Middle frontal gyrus (tissue), 1 donor: ENCODE measurements around the gene ADAM12.

Experiments
- DNase-seq: peaks from one replicate; pipeline ENCODE4 v3.0.0-alpha.2; 2015; ENCODE audit warnings: low spot score; ENCODE audit errors: extremely low spot score

The ADAM12 gene, protein sequence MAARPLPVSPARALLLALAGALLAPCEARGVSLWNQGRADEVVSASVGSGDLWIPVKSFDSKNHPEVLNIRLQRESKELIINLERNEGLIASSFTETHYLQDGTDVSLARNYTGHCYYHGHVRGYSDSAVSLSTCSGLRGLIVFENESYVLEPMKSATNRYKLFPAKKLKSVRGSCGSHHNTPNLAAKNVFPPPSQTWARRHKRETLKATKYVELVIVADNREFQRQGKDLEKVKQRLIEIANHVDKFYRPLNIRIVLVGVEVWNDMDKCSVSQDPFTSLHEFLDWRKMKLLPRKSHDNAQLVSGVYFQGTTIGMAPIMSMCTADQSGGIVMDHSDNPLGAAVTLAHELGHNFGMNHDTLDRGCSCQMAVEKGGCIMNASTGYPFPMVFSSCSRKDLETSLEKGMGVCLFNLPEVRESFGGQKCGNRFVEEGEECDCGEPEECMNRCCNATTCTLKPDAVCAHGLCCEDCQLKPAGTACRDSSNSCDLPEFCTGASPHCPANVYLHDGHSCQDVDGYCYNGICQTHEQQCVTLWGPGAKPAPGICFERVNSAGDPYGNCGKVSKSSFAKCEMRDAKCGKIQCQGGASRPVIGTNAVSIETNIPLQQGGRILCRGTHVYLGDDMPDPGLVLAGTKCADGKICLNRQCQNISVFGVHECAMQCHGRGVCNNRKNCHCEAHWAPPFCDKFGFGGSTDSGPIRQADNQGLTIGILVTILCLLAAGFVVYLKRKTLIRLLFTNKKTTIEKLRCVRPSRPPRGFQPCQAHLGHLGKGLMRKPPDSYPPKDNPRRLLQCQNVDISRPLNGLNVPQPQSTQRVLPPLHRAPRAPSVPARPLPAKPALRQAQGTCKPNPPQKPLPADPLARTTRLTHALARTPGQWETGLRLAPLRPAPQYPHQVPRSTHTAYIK

DNA sequence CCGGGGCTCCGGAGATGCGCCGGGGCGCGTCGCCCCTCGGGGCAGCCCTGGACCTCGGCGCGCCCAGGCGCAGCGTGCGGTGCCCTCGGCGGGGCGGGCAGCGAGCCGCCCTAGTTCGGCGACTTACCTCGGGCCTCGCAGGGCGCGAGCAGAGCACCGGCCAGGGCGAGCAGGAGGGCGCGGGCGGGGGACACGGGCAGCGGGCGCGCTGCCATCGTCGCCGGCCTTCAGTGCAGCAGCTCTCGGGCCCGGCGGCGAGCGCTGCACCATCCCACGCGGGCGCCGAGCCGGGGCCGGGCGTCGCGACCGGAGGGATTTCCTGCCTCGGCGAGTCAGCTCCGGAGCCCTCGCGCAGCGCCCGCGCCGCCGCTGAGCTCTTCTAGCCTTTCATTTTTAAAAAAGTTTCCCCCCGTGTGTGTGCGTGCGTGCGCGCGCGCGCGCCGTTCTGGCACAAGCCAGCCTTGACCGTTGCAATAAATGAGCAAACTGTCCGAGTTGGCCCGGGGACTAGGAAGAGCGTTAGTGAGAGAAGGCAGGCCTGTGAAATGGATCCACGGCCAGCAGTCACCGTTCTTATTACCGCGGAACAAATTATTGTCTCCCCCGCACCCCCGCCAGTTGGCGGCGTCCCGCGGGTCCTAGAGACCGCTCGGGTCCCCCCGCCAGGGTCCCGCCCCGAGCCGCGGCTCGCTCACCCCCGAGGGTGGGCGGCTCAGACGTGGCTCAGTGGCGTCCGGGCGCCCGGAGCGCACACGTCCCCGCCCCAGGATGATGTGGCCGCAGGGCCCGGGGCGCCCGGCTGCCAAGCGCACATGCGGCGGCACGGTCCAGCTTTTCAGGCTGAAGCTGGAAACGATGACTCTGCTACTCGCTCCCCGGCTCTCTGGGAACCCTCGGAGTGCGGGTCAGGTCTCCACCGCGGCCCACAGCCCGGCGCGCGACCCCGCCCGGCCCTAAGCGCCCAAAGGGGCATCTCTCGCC lies at the start of gene ADAM12:
Gene ADAM12, minus strand, starts transcription at position 547 of the 981 bp plus-strand sequence. Its CDS starts 332 bp downstream, at position 215.
- no peak for DNase-seq

DNA sequence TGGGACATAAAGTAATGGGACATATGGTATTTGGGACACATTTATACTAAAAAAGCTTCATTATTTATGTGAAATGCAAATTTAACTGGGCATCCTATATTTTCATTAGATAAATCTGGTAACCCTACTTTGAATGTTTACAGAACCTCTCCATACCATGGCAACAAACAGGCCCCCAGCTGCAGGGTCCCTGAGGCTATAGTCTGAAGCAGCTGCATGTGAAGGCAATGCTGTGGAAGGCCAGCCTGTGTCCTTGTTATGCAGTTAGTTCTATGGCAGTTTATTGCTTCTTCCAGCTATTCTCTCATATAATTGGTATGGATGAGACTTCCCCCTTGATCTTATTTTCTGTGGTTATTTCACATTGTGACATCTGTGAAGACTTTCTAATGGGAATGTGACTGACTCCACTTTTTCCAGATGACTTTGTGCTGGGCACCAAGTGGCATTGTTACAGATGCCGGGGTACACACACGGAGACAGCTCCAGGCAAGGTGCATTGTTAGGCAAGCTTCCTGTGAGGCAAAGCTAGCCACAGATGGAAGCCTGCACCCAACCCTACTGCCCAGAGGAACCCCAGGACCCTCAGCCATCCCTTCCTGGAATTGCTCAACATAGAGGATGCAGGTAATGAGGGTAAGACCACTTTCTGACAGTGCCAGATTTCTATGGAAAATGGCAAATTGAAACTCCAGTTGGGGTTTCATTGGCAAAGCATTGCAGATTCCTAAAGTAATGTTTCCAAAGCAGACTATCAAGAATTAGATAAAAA lies 49.5 kb upstream of the ADAM12 start:
- no peak for DNase-seq

DNA sequence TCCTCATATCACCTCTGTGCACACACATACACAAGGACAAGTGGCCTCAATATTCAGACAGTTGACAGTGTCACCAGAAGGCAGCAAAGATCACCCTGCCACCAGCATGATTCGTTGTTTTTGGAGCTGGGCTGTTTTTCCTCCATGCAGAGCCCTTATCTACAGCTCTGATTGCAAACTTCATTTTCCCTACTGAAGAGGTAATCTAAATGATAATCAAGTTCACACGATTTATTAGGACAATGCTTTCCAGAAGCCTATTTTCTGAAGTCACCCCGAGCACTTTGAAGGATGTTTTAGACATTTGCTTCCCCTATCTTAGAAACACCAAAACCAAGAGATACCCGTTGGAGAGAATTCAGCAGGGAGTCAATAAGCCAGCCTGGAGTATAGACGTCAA lies 46.0 kb upstream of the ADAM12 start:
- no peak for DNase-seq

DNA sequence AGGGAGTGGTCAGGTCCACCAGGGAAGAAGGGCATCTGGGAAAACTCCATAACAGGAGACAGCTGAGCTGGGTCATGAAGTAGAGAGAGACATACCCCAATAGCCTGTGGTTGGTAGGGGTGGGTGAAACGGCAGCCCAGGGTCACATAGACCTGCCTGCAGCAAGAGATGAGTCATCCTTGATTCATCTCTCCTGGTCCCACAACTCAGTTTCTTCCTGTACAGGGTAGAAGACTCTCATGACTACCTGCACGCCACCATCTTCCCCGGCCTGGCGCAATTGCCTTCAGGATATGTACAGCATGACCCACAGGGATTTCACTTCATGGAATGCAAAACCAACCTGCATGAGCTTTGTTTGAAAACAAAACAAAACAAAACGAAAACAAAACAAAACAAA lies 45.1 kb upstream of the ADAM12 start:
- no peak for DNase-seq

DNA sequence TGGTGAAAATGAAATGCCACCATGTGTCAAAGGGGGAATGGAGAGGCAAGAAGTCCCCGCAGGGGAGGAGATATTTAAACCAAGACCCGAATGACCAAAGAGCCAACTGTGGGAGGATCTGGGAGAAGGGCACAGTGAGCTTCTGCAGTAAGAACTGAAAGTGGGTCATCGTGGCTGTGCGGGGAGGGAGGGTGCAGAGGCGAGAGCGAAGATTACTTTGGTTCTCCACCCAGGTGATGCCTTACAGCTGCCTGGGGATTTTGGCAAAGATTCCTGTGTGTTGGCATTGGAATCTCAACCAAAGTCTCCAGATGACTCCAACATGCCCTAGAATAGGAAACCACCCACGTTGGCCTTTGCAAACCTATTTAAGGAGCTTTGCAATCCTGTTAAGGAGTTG lies 44.2 kb upstream of the ADAM12 start:
- DNase-seq, result no peak

DNA sequence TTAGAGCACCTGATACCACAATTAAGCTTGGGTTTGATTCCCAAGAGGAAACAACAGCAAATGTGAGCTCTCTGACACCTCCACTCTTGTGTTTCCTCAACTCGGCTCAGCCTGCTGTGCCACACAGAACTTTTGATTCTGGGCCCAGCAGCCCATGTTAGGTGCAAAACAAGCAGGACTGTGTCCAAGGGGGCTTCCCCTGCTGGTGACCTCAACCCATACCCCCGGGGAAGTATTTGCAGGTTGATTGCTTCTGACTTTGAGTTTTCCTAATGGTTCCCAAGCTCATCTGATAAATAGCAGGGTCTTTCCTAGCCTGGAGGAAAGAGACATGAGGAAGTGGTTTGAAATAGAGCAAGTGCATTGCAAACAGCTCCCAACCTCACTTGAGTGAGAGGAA lies 43.5 kb upstream of the ADAM12 start:
- no peak for DNase-seq

DNA sequence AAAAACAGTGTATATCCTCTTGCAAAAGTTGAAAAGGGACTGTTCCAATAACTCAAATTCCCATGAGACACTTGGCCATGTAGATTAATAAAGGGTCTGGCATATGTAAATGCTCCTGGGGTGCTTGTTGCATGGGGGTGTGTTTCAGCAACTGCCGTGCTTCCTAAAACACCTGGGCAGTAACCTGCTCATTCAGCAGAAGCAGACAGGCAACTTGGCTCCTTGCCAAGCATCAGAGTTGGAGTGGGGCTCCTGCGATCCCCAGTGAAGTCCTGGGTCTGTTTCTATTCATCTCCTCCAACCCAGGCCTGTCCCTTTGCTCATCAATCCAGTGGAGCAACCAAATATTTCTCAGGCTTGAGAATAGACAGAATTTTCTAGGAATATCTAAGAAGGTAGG lies 42.2 kb upstream of the ADAM12 start:
- no peak for DNase-seq

DNA sequence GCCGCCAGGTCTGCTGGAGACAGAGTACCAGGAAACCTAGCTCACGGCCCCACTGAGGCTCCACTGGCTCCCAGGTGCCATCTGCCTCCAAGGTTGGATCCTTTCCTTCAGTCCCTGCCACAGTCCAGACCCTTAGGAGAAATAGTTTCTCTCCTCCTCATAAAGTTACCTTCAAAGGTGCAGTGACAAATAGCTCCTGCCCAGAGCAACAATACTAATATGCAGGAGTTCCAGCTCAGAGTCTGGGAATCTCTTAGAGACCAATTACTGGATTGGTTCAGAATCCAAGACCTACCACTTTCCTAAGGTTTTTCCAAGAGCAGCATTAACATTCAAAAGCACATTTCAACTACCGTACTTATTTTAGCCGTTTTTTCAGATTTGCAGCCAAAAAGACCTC lies 41.0 kb upstream of the ADAM12 start:
- no peak for DNase-seq

DNA sequence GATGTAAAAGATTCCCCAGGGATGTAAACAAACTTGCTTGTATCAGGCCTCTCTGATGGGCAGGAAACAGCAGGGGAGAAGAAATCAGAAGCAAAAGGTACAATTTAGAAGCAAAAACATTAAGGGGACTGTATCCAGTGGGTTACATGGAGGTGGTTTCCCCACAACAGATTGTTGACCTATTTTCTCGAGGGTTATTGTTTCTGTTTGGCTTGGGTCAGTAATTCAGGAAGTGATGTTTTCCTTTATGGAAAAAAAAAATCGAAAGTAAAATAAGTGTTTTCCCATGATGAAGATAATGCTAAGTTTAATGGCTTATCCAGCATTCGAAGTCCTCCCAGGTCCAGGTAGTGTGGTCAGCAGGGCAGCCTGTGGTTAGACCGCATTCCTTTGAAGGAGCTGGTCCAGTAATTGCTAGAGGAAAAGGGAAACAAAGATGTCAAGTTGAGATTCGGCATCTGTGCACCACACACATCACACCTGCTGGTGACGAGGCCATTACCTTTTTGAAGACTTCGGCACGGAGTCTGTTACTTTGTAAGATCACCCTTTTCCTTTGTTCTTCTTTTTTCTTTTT lies 37.3 kb upstream of the ADAM12 start:
- no peak for DNase-seq

DNA sequence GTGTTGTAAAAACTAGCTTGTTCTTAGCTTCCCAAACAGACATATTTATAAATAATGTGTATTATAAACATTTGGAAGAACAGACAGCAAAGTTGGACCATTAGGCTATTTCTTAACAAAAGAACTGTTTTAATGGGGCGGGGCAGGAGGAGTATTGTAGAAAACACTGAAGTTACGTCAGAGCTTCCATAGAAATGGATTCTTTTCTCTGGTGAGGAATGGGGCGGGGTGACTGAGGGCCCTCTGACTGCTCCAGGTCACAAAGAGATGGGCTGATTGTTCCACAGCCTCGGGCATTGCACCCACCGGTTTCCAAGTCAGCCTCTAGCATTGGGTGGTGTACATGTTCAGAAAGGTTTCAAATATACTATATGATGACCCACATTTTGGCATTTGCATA lies 36.8 kb upstream of the ADAM12 start:
- DNase-seq, result no peak

DNA sequence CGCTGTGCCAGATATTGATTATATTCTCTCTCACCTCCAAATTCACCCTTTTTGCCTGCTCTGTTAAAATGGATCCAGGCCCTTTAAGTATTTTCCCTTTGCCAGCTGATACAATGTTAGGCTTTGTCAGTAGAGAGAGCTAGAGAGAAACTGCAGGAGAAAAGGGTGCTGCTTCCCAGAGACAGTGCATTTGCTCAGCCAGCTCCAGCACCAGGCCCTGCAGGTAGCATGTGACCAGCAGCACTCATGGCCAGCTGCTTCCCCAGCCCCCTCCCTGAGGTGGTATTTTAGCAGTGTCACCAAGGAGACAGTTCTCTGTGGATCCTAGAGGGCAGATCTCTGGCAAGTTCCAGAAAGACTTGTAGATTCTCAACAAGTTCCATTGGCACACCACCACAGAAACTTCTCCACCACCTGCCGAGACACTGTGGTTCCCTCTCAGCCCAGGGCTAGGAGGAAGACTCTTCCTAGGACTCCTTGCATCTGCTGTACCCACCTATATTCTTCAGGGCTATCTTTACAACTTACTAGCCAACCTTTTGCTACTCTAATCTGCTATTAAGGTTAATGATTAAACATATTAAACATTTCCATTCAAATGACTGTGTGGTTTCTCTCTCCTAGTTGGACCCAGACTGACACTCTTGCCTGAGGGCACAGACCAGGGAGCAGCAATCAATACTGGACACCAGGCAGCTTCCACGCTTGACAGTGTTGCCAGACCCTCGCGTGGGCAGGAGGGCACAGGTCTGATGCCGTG lies 35.6 kb upstream of the ADAM12 start:
- DNase-seq, result no peak

DNA sequence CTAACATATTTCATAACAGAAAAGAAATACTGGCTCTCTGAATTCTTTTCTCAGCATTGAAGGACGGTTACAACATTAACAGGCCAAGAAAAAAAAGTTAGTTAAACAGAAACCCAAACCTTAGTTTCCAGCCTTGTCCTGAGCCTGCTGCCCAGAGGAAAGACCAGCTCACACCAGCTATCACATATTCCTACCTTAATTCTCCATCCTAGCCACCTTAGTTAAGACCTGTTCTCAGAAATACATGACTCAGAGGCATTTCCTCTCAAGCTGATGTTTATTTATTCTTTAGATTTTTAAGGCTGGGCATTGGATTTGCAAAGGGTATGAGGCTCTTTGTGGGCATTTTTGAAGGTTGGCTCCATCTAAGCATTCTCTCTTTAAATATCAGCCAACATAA lies 34.3 kb upstream of the ADAM12 start:
- DNase-seq, result no peak

DNA sequence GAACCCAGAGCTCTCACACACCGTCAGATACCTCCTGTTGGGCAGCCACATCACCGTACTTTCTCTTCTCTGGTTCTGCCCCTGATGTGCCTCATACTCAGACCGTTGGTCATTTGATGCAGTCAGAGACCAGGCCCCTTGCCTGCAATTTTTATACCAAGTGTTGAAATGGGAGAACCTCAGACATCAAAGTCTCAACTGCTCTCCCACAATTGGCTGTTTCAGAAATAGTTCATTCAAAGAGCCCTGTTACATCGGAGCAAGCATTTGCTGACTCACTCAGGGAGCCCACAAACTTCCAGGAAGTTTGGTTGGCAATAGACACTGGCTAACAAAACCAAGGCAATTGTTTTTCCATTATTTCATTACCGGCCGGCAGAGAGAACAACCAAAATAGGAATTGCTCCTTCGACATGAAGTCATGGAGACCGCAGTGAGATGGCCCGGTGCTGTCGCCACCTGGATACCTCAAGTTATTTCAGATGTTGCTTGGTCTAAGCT lies 33.5 kb upstream of the ADAM12 start:
- DNase-seq, result no peak

DNA sequence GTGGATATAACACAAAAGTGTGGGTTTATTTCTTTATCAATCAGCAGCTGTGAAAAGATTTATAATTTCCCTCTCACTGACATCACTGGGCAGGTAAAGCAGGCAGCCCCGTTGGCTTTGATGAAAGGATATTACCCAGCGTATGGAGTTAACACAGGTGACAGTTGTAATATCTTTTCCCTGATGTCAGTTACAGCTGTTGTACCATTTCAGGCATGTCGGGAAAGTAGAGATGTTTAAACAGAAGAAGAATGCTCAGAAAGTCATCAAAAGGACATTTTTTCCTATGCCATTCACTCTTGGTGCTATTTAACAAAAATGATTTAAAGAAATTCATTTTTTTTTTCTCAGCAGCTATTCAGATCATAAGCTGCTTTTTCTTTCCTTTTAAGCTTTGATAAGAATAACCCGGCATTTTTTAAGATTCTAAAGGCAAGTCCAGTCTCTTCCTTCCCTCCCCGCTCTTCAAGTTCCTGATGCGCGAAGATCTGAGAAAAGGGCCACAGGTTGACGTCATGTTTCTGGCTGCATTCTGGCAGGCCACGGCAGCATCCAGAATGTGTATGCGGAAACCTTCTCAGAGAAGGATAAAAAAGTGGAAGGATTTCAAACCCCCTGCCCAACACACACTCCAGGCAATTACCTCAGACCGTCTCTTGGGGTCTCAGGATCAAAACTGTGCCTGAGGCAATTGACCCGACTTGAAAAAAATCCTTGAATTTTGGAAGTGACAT lies 32.5 kb upstream of the ADAM12 start:
- no peak for DNase-seq

DNA sequence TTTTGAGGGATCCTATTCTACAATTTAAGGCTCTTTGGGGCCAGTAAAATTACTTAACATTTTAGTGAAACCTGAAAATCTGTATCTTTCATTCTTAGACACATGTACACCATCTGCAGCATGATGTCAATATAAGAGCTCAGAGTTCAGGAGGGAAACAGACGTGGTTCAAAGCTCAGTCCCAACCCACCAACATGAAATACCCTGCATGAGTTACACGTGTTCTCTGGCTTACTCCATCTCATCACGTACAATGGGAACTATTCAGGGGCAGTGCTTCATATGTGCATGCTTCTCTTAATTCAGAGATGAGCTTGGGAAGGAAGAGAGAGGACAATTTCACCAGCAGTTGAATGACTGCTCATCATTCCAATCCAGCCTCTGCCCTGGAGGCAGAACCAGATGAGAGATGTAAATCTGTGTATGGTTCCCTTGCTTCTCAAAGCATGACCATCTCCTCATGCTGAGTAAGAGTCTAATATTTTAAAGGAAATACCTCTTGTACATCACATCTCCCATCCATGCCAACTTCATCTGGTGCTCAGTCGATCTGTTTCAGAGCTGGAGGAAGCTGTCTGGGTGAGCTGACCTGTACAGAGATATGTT lies 29.0 kb upstream of the ADAM12 start:
- no peak for DNase-seq

DNA sequence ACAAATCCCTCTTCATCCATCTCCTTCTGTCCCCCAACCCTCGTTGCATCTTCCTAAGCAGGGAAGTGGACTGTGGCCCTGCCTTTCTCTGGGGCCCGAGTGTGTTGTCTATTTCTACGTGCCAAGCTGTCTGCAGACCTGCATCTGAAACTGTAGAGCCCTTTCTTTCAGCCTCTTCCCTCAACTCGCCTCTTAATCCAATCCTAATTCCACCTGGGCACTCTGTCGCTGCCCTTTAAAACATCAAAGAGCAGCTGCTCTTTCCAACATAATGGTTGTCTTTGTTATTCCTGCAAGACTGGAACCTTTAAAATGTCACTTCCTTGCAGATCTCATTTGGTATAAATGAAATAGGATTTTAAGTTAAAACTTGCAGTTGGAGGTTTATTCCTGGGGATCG lies 21.5 kb upstream of the ADAM12 start:
- no peak for DNase-seq

DNA sequence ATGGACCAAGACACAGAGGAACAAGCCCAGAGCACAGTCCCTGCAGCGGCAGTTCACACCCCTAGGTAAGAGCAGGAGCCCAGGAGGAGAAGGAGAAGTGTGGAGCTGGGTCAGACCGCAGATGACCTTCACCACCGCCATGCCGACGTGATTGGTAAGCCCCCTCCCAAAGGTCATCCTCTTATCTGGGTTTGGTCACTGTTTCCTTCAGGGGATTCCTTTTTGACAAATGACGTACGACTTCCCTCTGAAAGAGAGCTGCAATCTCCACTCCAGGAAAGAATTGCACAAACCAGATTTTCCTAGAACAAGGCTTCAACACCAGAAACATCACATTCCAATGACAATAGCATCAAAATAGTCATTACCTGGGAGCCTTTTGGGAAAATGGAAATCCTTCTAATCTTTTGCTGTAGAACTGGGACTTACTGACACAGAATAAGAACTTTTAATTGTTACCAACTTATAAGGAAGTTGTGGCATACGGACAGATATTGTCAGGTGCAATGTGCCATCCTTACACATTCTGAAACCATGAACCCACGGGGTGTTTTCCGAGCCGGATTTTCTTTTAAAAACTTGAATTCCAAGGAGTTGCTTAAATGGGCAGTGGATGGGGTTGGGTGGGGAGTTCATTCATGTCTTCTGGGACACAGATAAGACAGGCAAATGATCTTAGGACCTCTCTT lies 20.8 kb upstream of the ADAM12 start:
- no peak for DNase-seq

DNA sequence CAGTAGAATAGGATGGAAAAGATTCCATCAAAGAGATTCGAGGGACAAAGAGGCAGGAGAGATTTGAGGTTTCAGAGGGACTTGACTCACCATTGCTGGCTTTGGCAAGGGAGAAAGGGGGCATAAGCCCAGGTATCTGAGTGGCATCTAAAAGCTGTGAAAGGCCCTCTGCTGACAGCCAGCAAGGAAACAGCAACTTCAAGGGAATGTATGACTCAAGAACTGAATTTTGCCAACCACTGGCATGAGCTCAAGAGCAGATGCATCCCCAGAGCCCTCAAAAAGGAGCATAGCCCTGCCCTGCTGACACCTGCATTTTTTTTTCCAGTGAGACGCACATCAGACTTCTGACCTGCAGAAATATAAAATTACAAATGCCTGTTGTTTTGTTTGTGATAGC lies 19.6 kb upstream of the ADAM12 start:
- no peak for DNase-seq
